Activated T-cell treated with anti-CD3 and anti-CD28 coated beads, Interleukin-2, amount 50 U/mL, for 24 hours (primary cell): ENCODE data around the gene SYNPO2.
"Not testable (repeated sequence)": the region's sequence is repeated elsewhere in the genome, so short reads cannot be mapped to it uniquely, and the experiment has no call there.

Source experiments
- DNase-seq: peaks from one replicate; pipeline ENCODE4 v3.0.0-alpha.2; 2020
- H3K27ac Mint-ChIP-seq: 2 replicates; pipeline ENCODE4 v1.8.0; 2020; ENCODE audit warnings: mild to moderate bottlenecking, mixed read lengths
- H3K27me3 Mint-ChIP-seq: 2 replicates; pipeline ENCODE4 v1.8.0; 2020; ENCODE audit warnings: mixed read lengths
- H3K36me3 Mint-ChIP-seq: 2 replicates; pipeline ENCODE4 v1.8.0; 2020; ENCODE audit warnings: low read depth, mixed read lengths
- H3K4me1 Mint-ChIP-seq: 2 replicates; pipeline ENCODE4 v1.8.0; 2020; ENCODE audit warnings: low read depth, mixed read lengths
- H3K4me3 Mint-ChIP-seq: 2 replicates; pipeline ENCODE4 v1.8.0; 2020; ENCODE audit warnings: mild to moderate bottlenecking, moderate library complexity, mixed read lengths
- H3K9me3 Mint-ChIP-seq: 2 replicates; pipeline ENCODE4 v1.8.0; 2020; ENCODE audit warnings: mixed read lengths

Gene SYNPO2

GRCh38 chr4:119040261-119040660 lies 151.6 kb downstream of the SYNPO2 start:
- H3K4me3 Mint-ChIP-seq: no peak overlapping the region
- no peaks in the 10 kb centered on the region for H3K36me3 Mint-ChIP-seq
- H3K4me1 Mint-ChIP-seq: peaks cover 16% of the 10 kb centered on the region
- no peak for DNase-seq
- H3K27ac Mint-ChIP-seq: no peak overlapping the region
- H3K9me3 Mint-ChIP-seq: no peaks in the 10 kb centered on the region
- no peaks in the 10 kb centered on the region for H3K27me3 Mint-ChIP-seq

GRCh38 chr4:119040694-119041185 lies 152.1 kb downstream of the SYNPO2 start:
- DNase-seq: no peak
- Mint-ChIP-seq H3K27ac (no peak overlapping the region), H3K9me3 (no peaks in the 10 kb centered on the region), H3K4me1 (peaks cover 16% of the 10 kb centered on the region), H3K27me3 (no peaks in the 10 kb centered on the region), H3K4me3 (no peak overlapping the region), H3K36me3 (no peaks in the 10 kb centered on the region)

- Mint-ChIP-seq H3K27ac (no peak overlapping the region), H3K9me3 (no peaks in the 10 kb centered on the region), H3K4me1 (peaks cover 16% of the 10 kb centered on the region), H3K4me3 (no peak overlapping the region), H3K27me3 (no peaks in the 10 kb centered on the region), H3K36me3 (no peaks in the 10 kb centered on the region)
- no peak for DNase-seq
Measured at GRCh38 chr4:119041396-119041795, 152.7 kb downstream of the SYNPO2 start.

GRCh38 chr4:119041951-119042560 lies 153.4 kb downstream of the SYNPO2 start:
- H3K27ac Mint-ChIP-seq: no peak overlapping the region
- H3K4me1 Mint-ChIP-seq: peaks cover 16% of the 10 kb centered on the region
- DNase-seq: peak; percentile 35
- no peaks in the 10 kb centered on the region for H3K27me3 Mint-ChIP-seq
- H3K36me3 Mint-ChIP-seq: no peaks in the 10 kb centered on the region
- no peak overlapping the region for H3K4me3 Mint-ChIP-seq
- no peaks in the 10 kb centered on the region for H3K9me3 Mint-ChIP-seq

- no peaks in the 10 kb centered on the region for H3K36me3 Mint-ChIP-seq
- peaks cover 4% of the 10 kb centered on the region for H3K4me1 Mint-ChIP-seq
- H3K4me3 Mint-ChIP-seq: no peak overlapping the region
- H3K9me3 Mint-ChIP-seq: no peaks in the 10 kb centered on the region
- no peaks in the 10 kb centered on the region for H3K27me3 Mint-ChIP-seq
- DNase-seq: no peak
- H3K27ac Mint-ChIP-seq: no peak overlapping the region
Measured at GRCh38 chr4:119046263-119046662, 157.6 kb downstream of the SYNPO2 start.

- not testable (repeated sequence) for H3K4me1 Mint-ChIP-seq, H3K4me3 Mint-ChIP-seq, H3K27me3 Mint-ChIP-seq, H3K27ac Mint-ChIP-seq, H3K36me3 Mint-ChIP-seq, DNase-seq, H3K9me3 Mint-ChIP-seq
Measured at GRCh38 chr4:119047059-119047458, 158.4 kb downstream of the SYNPO2 start.

- H3K27ac Mint-ChIP-seq: no peak overlapping the region
- no peaks in the 10 kb centered on the region for H3K36me3 Mint-ChIP-seq
- no peaks in the 10 kb centered on the region for H3K9me3 Mint-ChIP-seq
- no peak for DNase-seq
- H3K4me3 Mint-ChIP-seq: no peak overlapping the region
- no peaks in the 10 kb centered on the region for H3K27me3 Mint-ChIP-seq
- no peaks in the 10 kb centered on the region for H3K4me1 Mint-ChIP-seq
Measured at GRCh38 chr4:119048446-119048845, 159.8 kb downstream of the SYNPO2 start.

- Mint-ChIP-seq H3K4me1 (no peaks in the 10 kb centered on the region), H3K4me3 (no peak overlapping the region), H3K27ac (no peak overlapping the region), H3K9me3 (no peaks in the 10 kb centered on the region), H3K36me3 (no peaks in the 10 kb centered on the region), H3K27me3 (no peaks in the 10 kb centered on the region)
- DNase-seq: no peak
Measured at GRCh38 chr4:119049342-119049741, 160.7 kb downstream of the SYNPO2 start.

GRCh38 chr4:119050527-119051090 lies 162.0 kb downstream of the SYNPO2 start:
- Mint-ChIP-seq H3K27ac (no peak overlapping the region), H3K27me3 (no peaks in the 10 kb centered on the region), H3K36me3 (no peaks in the 10 kb centered on the region), H3K4me3 (no peak overlapping the region), H3K4me1 (no peaks in the 10 kb centered on the region), H3K9me3 (no peaks in the 10 kb centered on the region)
- no peak for DNase-seq

- H3K36me3 Mint-ChIP-seq: no peaks in the 10 kb centered on the region
- no peak overlapping the region for H3K27ac Mint-ChIP-seq
- no peaks in the 10 kb centered on the region for H3K9me3 Mint-ChIP-seq
- no peaks in the 10 kb centered on the region for H3K4me1 Mint-ChIP-seq
- no peaks in the 10 kb centered on the region for H3K27me3 Mint-ChIP-seq
- no peak overlapping the region for H3K4me3 Mint-ChIP-seq
- DNase-seq: no peak
Measured at GRCh38 chr4:119053245-119053644, 164.6 kb downstream of the SYNPO2 start.

- no peak for DNase-seq
- Mint-ChIP-seq H3K4me3 (no peak overlapping the region), H3K27me3 (no peaks in the 10 kb centered on the region), H3K36me3 (no peaks in the 10 kb centered on the region), H3K9me3 (no peaks in the 10 kb centered on the region), H3K4me1 (no peaks in the 10 kb centered on the region), H3K27ac (no peak overlapping the region)
Measured at GRCh38 chr4:119053997-119054396, 165.3 kb downstream of the SYNPO2 start.

- no peak for DNase-seq
- Mint-ChIP-seq H3K4me3 (no peak overlapping the region), H3K27me3 (no peaks in the 10 kb centered on the region), H3K36me3 (no peaks in the 10 kb centered on the region), H3K27ac (no peak overlapping the region), H3K9me3 (no peaks in the 10 kb centered on the region), H3K4me1 (no peaks in the 10 kb centered on the region)
Measured at GRCh38 chr4:119057417-119057816, 168.8 kb downstream of the SYNPO2 start.

GRCh38 chr4:119059221-119059620 lies 170.6 kb downstream of the SYNPO2 start:
- no peaks in the 10 kb centered on the region for H3K9me3 Mint-ChIP-seq
- H3K27ac Mint-ChIP-seq: no peak overlapping the region
- DNase-seq: no peak
- H3K4me3 Mint-ChIP-seq: no peak overlapping the region
- H3K4me1 Mint-ChIP-seq: no peaks in the 10 kb centered on the region
- no peaks in the 10 kb centered on the region for H3K36me3 Mint-ChIP-seq
- no peaks in the 10 kb centered on the region for H3K27me3 Mint-ChIP-seq

- H3K36me3 Mint-ChIP-seq, H3K9me3 Mint-ChIP-seq, H3K4me1 Mint-ChIP-seq, H3K27ac Mint-ChIP-seq, DNase-seq, H3K4me3 Mint-ChIP-seq: not testable (repeated sequence)
- peaks cover 11% of the 10 kb centered on the region for H3K27me3 Mint-ChIP-seq
Measured at GRCh38 chr4:119067125-119067524, 178.5 kb downstream of the SYNPO2 start.

GRCh38 chr4:119067670-119068360 lies 179.2 kb downstream of the SYNPO2 start:
- H3K4me3 Mint-ChIP-seq, DNase-seq, H3K27ac Mint-ChIP-seq, H3K4me1 Mint-ChIP-seq, H3K9me3 Mint-ChIP-seq, H3K36me3 Mint-ChIP-seq: not testable (repeated sequence)
- peaks cover 13% of the 10 kb centered on the region for H3K27me3 Mint-ChIP-seq
